ENCODE data around the gene RAPGEF3. TPM values are rescaled to one million over a fixed set of nuclear protein-coding genes. Genes with fewer than 3 reads are reported as not detected.

The RAPGEF3 gene
- total RNA-seq, 2 donors from 2014 or later = 11.4 to 19.6 TPM

GRCh38 chr12:47769234-47770085 is 10.8 kb upstream of the RAPGEF3 start:
- Mint-ChIP-seq H3K4me1 (peaks cover 7% of the 10 kb centered on the region), H3K36me3 (ENCODE audit: low read depth) (no peaks in the 10 kb centered on the region)

GRCh38 chr12:47768323-47768811 is 9.7 kb upstream of the RAPGEF3 start:
- Histone ChIP-seq H3K4me1 (ENCODE audit: control insufficient read depth, insufficient read depth, low read length) (peaks cover 5% of the 10 kb centered on the region), H3K4me3 (ENCODE audit: low read length) (no peak overlapping the region), H3K27ac (ENCODE audit: low read depth, low read length) (no peak overlapping the region), H3K9ac (ENCODE audit: extremely low read depth, low read length, poor library complexity, severe bottlenecking) (no peak overlapping the region), H3K27me3 (ENCODE audit: control insufficient read depth, insufficient read depth, low read length, poor library complexity, severe bottlenecking) (no peaks in the 10 kb centered on the region), H3K36me3 (ENCODE audit: control insufficient read depth, insufficient read depth, low read length) (no peaks in the 10 kb centered on the region), H3K9me3 (ENCODE audit: control insufficient read depth, low read length) (no peaks in the 10 kb centered on the region)
- no peak overlapping the region for H3K27ac Mint-ChIP-seq
- WGBS, 2 experiments (ENCODE audit: insufficient coverage in 1 of 2, insufficient read length in 1 of 2) = 63 to 75% methylated on average over 2 of the region's 2 CpGs
- no peaks in the 10 kb centered on the region for H3K36me3 Mint-ChIP-seq (ENCODE audit: low read depth)
- no peaks in the 10 kb centered on the region for H3K9me3 Mint-ChIP-seq
- DNase-seq = no peak
- H3K27me3 Mint-ChIP-seq (ENCODE audit: insufficient read depth) = no peaks in the 10 kb centered on the region
- no peak overlapping the region for H3K4me3 Mint-ChIP-seq
- H3K4me1 Mint-ChIP-seq = peaks cover 7% of the 10 kb centered on the region
- TF ChIP-seq CTCF (conservative IDR thresholded peaks at IDR 0.05) = no peak

More at GRCh38 chr12:47769234-47770085, 10.8 kb upstream of the RAPGEF3 start:
- H3K27me3 ChIP-seq (ENCODE audit: control insufficient read depth, insufficient read depth, low read length, poor library complexity, severe bottlenecking) = peaks cover 7% of the 10 kb centered on the region
- DNase-seq = no peak
- WGBS, 2 experiments (ENCODE audit: insufficient coverage in 1 of 2, insufficient read length in 1 of 2) = 93 to 100% methylated on average over 1 to 4 of the region's 4 CpGs
- TF ChIP-seq CTCF (conservative IDR thresholded peaks at IDR 0.05) = no peak
- Mint-ChIP-seq H3K9me3 (no peaks in the 10 kb centered on the region), H3K4me3 (no peak overlapping the region), H3K27ac (no peak overlapping the region), H3K27me3 (ENCODE audit: insufficient read depth) (peaks cover 8% of the 10 kb centered on the region)
- no peak overlapping the region for H3K27ac ChIP-seq (ENCODE audit: low read depth, low read length)
- no peak overlapping the region for H3K9ac ChIP-seq (ENCODE audit: extremely low read depth, low read length, poor library complexity, severe bottlenecking)
- H3K9me3 ChIP-seq (ENCODE audit: control insufficient read depth, low read length) = no peaks in the 10 kb centered on the region
- H3K4me3 ChIP-seq (ENCODE audit: low read length) = no peak overlapping the region
- peaks cover 5% of the 10 kb centered on the region for H3K4me1 ChIP-seq (ENCODE audit: control insufficient read depth, insufficient read depth, low read length)
- H3K36me3 ChIP-seq (ENCODE audit: control insufficient read depth, insufficient read depth, low read length) = no peaks in the 10 kb centered on the region

GRCh38 chr12:47767216-47767724 is 8.6 kb upstream of the RAPGEF3 start:
- TF ChIP-seq CTCF (conservative IDR thresholded peaks at IDR 0.05) = peak; percentile 83
- Histone ChIP-seq H3K27ac (ENCODE audit: low read depth, low read length) (no peak overlapping the region), H3K4me1 (ENCODE audit: control insufficient read depth, insufficient read depth, low read length) (peaks cover 5% of the 10 kb centered on the region), H3K4me3 (ENCODE audit: low read length) (no peak overlapping the region), H3K36me3 (ENCODE audit: control insufficient read depth, insufficient read depth, low read length) (no peaks in the 10 kb centered on the region), H3K27me3 (ENCODE audit: control insufficient read depth, insufficient read depth, low read length, poor library complexity, severe bottlenecking) (no peaks in the 10 kb centered on the region), H3K9ac (ENCODE audit: extremely low read depth, low read length, poor library complexity, severe bottlenecking) (no peak overlapping the region), H3K9me3 (ENCODE audit: control insufficient read depth, low read length) (no peaks in the 10 kb centered on the region)
- Mint-ChIP-seq H3K36me3 (ENCODE audit: low read depth) (no peaks in the 10 kb centered on the region), H3K27me3 (ENCODE audit: insufficient read depth) (no peaks in the 10 kb centered on the region), H3K4me3 (no peak overlapping the region), H3K9me3 (no peaks in the 10 kb centered on the region), H3K27ac (no peak overlapping the region), H3K4me1 (peaks cover 3% of the 10 kb centered on the region)
- WGBS, 2 experiments (ENCODE audit: insufficient coverage in 1 of 2, insufficient read length in 1 of 2) = 79 to 85% methylated on average over 4 of the region's 4 CpGs
- DNase-seq = peak; percentile 94

Measured in endodermal cell (in vitro differentiated cells).